Lung microvascular endothelial cell (primary cell): ENCODE measurements around the gene PLEKHH3. TPM values are rescaled to one million over a fixed set of nuclear protein-coding genes. Genes with fewer than 3 reads are reported as not detected.
A peak's percentile ranks its signal among the peaks of the same experiment; 100 is the strongest.
"Not testable (repeated sequence)": the region's sequence is repeated elsewhere in the genome, so short reads cannot be mapped to it uniquely, and the experiment has no call there.

Source experiments
- DNase-seq, 2 donors: peaks; one replicate each; pipeline versions ENCODE4 v3.0.0 to v3.0.0-alpha.2; 2010; ENCODE audit warnings: low read depth in 2 of 2
- total RNA-seq: library from RNA; depleted of rRNA; stranded (reverse); fragments of >200 nt; gene quantifications from 2 replicates; pipeline ENCODE4 v1.2.1, GENCODE V29; 2014

Gene PLEKHH3
- total RNA-seq, 1 donor from 2014 or later: 11.9 TPM

- no peak for DNase-seq
Observed at GRCh38 chr17:42672038-42672437, 4.8 kb downstream of the PLEKHH3 start.

GRCh38 chr17:42670789-42671657, 5.8 kb downstream of the PLEKHH3 start:
- no peak for DNase-seq

GRCh38 chr17:42669977-42670788, 6.6 kb downstream of the PLEKHH3 start:
- no peak for DNase-seq

GRCh38 chr17:42669705-42669976, 7.2 kb downstream of the PLEKHH3 start:
- no peak for DNase-seq

- DNase-seq: peak; percentile 32 to 72
Observed at GRCh38 chr17:42667088-42667951, 9.5 kb downstream of the PLEKHH3 start.

- DNase-seq: not testable (repeated sequence)
Observed at GRCh38 chr17:42666126-42666525, 10.7 kb downstream of the PLEKHH3 start.

GRCh38 chr17:42665581-42666001, 11.2 kb downstream of the PLEKHH3 start:
- DNase-seq: no peak

GRCh38 chr17:42660692-42661345, 16.0 kb downstream of the PLEKHH3 start:
- peak in 1 of 2 donors; percentile 81 for DNase-seq

- DNase-seq: not testable (repeated sequence)
Observed at GRCh38 chr17:42659932-42660274, 16.9 kb downstream of the PLEKHH3 start.

- peak; percentile 83 to 93 for DNase-seq
Observed at GRCh38 chr17:42659079-42659931, 17.5 kb downstream of the PLEKHH3 start, which contains the start of gene TUBG2. TUBG2 (plus strand) TSS chr17:42659284; CDS start chr17:42659504, 220 bp downstream.

GRCh38 chr17:42657824-42658588, 18.8 kb downstream of the PLEKHH3 start:
- DNase-seq: no peak

GRCh38 chr17:42655528-42655927, 21.3 kb downstream of the PLEKHH3 start:
- peak in 1 of 2 donors; percentile 54 for DNase-seq

GRCh38 chr17:42653179-42654124, 23.3 kb downstream of the PLEKHH3 start:
- peak in 1 of 2 donors; percentile 31 for DNase-seq

- DNase-seq: no peak
Observed at GRCh38 chr17:42651392-42651791, 25.4 kb downstream of the PLEKHH3 start.

GRCh38 chr17:42647778-42648177, 29.0 kb downstream of the PLEKHH3 start:
- DNase-seq: no peak

- no peak for DNase-seq
Observed at GRCh38 chr17:42642336-42642735, 34.5 kb downstream of the PLEKHH3 start.

GRCh38 chr17:42640121-42640520, 36.7 kb downstream of the PLEKHH3 start:
- no peak for DNase-seq

- no peak for DNase-seq
Observed at GRCh38 chr17:42639525-42640113, 37.2 kb downstream of the PLEKHH3 start.
